Activated CD8-positive, alpha-beta memory T cell treated with anti-CD3 and anti-CD28 coated beads, Interleukin-2, amount 50 U/mL, for 48 hours (primary cell): ENCODE data around the gene PHLPP2.
"Not testable (repeated sequence)": the region's sequence is repeated elsewhere in the genome, so short reads cannot be mapped to it uniquely, and the experiment has no call there.

Source experiments
- DNase-seq: peaks from one replicate; pipeline ENCODE4 v3.0.0-alpha.2; 2020

PHLPP2 gene

DNA sequence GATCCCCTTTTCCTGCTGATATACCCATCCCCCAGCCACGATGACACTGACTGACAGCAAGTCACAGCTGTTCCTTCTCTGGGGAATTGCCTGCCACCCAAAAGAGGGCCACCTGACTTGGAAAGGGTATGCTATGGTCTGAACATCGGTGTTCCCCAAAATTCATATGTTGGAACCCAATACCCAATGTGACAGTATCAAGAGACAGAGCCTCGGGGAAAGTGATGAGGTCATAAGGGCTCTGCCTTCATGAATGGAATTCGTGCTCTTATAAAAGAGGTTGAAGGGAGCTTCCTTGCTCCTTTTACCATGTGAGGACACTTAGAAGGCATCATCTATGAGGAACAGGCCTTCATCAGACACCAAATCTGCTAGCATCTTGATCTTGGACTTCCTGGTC is 106.1 kb downstream of the PHLPP2 start:
- DNase-seq, result no peak

DNA sequence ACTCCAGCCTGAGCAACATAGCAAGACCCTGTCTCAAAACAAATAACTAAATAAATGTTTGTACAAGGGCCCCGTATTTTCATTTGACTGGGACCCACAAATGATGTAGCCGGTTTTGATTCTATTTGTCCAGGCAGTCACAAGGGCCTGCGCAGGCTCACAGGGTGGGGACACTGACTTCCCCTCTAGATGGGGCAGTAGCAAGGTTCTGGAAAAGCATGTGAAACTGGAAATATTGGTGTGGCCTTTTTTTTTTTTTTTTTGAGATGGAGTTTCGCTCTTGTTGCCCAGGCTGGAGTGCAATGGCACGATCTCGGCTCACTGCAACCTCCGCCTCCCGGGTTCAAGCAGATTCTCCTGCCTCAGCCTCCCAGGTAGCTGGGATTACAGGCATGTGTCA is 109.5 kb downstream of the PHLPP2 start:
- DNase-seq, result not testable (repeated sequence)

DNA sequence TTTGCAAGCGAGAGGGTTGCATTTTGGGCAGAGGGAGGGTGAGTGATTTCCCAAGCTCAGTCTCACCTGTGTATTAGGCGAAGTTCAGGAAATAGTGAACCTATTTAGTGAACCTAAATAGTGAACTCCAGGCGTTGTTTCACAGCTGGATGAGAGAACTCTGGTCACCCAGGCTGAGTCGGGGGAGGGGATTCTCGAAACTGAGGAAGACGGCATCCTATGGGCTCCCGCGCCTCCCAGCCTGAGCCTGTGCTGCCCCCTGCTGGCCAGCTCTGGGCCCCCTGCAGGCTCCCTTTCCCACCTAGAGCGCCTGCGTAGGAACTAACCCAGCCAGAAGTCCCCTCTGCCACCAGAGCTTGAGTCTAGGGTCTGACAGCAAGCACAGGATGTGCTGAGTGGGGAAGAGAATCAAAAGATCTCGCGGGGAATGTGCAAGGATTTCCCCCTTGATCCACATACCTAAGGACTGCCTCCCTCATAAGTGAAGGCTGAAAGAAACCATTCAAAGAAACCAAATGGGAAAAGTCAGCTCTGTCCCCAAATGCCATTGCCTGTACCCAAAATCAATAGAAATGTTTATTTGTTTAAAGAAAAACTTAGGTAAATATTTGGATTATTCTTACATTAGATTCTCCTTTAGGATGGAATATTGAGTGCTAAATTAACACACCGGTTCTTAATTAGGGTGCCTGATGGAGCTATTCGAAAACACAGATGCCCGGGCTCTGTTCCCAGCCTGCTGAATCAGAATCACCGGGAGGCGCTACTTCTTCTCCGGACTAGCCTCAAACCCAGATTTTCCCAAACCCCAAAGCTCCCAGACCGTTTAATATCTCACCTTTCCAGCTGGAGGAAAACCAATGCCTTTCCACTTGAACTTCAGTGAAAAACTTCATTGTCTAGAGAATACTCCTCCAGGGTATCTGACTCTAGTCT is 113.3 kb downstream of the PHLPP2 start:
- DNase-seq, result peak; percentile 98

DNA sequence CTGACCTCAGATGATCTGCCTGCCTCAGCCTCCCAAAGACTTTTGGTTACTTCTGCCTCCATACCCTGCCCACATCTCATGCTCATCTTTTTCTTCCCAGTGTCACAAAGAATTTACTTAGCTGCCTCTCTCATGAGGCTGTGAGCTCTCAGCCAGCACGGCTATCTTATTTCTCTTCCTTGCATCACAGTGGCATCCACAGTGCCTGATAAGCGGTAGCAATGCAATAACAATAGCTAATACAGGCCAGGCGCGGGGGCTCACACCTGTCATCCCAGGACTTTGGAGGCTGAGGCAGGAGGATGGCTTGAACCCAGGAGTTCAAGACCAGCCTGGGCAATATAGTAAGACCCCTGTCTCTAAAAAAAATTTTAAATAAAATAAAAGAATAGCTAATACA is 114.1 kb downstream of the PHLPP2 start:
- no peak for DNase-seq

DNA sequence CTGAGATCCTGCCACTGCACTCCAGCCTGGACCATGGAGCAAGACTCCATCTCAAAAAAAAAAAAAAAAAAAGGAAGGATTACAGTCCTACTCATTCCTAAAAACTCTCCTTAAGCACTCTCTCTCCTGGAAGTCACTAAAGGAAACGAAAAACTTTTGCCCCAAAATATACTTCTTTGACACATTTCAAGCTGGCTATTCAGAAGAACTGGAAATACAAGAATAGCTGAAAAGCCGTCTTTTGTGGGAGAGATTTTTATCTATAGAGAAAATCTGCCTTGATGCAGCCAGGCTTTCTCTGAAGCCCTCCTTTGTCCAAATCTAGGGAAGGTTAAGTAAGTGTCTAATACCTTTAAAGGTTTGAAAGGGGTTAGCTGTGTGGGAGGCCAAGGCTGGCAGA is 115.4 kb downstream of the PHLPP2 start:
- DNase-seq, result no peak

DNA sequence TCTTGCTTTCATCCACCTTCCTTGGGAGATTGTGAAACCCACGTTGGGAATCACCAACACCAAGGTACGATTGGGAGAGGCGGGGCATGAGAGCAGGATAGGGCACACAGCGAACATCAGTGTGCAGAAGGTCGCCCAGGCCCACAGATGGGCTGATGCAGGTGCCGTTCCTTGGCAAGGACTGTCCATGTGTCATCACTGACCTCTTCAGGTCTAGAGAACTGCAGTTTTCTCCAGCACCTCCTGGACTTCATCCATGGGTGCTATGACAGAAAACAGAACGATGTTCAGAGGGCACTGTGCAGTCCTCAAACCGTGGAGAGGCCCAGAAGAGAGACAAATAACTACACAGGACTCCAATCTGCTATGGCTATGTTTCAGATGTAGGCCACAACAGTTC is 123.7 kb downstream of the PHLPP2 start:
- no peak for DNase-seq

DNA sequence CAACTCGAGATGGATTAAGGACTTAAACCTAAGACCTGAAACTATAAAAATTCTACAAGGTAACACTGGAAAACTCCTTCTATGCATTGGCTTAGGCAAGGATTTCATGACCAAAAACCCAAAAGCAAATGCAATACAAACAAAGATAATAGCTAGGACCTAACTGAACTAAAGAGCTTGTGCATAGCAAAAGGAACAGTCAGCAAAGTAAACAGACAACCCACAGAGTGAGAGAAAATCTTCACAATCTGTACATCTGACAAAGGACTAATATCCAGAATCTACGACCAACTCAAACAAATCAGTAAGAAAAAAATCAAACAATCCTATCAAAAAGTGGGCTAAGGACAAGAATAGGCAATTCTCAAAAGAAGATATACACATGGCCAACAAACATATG is 126.1 kb downstream of the PHLPP2 start:
- DNase-seq, result not testable (repeated sequence)

DNA sequence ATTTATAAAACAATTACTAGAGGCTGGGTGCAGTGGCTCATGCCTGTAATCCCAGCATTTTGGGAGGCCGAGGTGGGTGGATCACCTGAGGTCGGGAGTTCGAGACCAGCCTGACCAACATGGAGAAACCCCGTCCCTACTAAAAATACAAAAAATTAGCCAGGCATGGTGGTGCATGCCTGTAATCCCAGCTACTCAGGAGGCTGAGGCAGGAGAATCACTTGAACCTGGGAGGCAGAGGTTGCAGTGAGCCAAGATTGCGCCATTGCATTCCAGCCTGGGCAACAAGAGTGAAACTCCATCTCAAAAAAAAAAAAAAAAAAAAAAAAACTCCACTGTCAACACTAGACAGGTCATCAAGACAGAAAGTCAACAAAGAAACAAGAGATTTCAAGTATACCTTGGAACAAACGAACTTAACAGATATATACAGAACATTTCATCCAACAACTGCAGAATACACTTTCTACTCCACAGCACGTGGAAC is 129.1 kb downstream of the PHLPP2 start:
- DNase-seq, result not testable (repeated sequence)
